Epithelial cell of proximal tubule (primary cell): ENCODE measurements around the gene SERPINA4. TPM values are rescaled to one million over a fixed set of nuclear protein-coding genes. Genes with fewer than 3 reads are reported as not detected.

ENCODE experiments used
- DNase-seq: peaks from one replicate; pipeline ENCODE4 v3.0.0-alpha.2; 2011; ENCODE audit warnings: low read depth
- H3K4me3 ChIP-seq: 2 replicates; pipeline ENCODE4 v1.5.1; 2011; ENCODE audit warnings: low read depth, mild to moderate bottlenecking, low read length
- total RNA-seq: library from RNA; depleted of rRNA; stranded (reverse); fragments of >200 nt; gene quantifications from 2 replicates; pipeline ENCODE4 v1.2.3, GENCODE V29; 2015
- TF ChIP-seq, protein P1 (sequence below): conservative IDR thresholded peaks from 2 replicates; pipeline ENCODE4 v1.5.1; 2012; ENCODE audit warnings: low read depth, mild to moderate bottlenecking, low read length

Gene SERPINA4
- total RNA-seq, 1 donor from 2014 or later, result not detected

DNA sequence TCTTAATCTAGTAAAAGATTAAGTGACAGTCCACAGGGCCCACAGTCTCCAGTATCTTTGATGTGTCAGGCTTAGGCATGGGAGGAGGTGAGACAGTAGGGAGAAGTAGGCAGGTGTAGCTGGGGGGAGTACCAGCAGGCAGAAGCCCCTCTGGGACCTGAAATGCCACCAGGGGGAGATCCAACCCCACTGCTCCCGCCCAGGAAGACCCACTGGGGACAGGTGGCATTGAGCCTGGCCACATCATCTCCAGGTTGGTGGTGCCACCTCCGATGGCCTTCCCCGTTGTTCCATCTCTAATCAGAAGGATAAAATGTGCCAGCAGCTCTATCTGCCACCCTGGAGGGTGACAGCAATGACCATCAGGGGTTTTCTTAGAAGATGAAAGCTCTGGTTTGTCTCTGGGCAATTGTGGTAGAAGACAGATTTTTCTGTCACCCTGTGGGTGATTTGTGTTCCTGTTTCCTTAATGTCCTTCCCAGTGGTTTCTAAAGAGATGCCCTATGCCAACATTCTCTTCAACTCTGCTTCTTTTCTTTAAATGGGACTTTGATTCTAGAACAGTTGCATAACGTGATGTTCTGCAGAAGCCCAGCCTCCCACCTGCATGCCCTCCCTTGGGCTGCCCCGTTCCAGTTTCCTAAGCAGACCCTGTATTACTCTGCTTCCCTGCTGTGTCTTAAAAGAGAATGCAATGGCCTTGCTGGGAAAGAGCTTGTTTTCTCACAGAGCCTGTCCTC lies 39.7 kb upstream of the SERPINA4 start:
- DNase-seq, result no peak
- no peak overlapping the region for H3K4me3 ChIP-seq
- TF ChIP-seq, protein P1, sequence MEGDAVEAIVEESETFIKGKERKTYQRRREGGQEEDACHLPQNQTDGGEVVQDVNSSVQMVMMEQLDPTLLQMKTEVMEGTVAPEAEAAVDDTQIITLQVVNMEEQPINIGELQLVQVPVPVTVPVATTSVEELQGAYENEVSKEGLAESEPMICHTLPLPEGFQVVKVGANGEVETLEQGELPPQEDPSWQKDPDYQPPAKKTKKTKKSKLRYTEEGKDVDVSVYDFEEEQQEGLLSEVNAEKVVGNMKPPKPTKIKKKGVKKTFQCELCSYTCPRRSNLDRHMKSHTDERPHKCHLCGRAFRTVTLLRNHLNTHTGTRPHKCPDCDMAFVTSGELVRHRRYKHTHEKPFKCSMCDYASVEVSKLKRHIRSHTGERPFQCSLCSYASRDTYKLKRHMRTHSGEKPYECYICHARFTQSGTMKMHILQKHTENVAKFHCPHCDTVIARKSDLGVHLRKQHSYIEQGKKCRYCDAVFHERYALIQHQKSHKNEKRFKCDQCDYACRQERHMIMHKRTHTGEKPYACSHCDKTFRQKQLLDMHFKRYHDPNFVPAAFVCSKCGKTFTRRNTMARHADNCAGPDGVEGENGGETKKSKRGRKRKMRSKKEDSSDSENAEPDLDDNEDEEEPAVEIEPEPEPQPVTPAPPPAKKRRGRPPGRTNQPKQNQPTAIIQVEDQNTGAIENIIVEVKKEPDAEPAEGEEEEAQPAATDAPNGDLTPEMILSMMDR, result no peak

DNA sequence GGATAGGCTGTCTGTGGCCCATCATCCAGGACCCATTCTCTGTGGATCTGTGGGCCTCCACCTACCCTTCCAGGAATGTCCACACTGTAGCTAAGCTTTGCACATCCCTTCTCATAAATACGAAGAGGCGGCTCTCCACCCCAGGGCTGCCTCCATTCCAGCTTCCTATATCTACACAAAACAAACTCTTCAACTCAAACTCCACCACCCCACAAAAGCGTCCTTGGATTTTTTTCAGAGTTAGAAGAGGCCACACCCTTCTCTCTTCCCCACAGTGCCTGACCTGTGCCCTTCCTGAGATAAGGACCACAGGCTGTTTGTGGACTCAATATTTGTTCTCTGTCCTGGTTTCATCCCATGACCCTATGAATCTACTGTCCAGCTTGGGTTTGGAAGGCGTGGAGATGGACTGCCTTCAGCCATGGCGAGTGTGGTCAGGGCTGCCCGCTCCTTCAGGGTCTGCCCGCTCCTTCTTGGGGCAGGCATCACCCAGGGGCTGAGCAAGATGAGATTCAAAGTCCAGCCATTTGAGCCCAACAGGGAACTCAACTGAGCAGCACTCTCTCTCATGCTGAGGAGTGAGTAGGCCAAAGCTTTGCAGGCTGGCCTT lies 39.0 kb upstream of the SERPINA4 start:
- no peak for DNase-seq
- TF ChIP-seq, protein P1, result no peak
- no peak overlapping the region for H3K4me3 ChIP-seq

DNA sequence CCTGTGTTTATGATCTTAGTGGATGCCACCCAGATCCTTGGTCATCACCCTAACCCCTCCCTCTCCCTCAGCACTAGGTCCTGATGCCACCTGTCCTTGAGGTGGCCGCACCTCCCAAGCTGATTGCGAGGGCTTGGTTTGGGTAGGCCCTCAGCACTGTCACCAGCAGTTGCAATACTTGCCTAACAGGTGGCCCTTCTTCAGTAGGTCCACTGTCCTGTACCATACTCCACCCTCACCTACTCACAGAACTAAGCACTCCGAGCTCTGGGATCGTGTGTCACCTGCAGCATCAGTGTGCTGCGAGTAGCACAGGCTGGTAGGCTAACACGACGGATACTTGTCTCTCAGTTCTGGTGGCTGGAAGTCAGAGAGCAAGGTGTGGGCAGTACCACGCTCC lies 38.0 kb upstream of the SERPINA4 start:
- DNase-seq, result no peak
- TF ChIP-seq, protein P1, result no peak

DNA sequence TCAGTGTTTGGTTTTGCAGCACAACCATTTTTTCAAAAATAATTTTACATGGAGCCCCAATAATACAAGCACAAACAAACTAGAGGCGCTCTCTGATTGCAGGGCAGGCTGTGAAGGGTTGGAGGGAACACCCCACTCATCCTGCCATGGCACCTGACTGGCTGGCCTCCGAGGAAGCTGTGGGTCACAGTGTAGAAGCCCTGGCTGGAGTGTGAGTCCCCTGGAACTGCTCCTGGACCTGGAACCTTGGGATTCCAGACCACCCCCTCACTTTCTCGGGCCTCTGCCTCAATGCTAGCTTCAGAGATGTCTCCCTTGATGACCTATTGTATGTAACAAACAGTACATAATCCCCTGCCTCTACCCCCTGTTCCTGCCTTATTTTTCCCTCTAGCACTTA lies 37.1 kb upstream of the SERPINA4 start:
- no peak overlapping the region for H3K4me3 ChIP-seq
- TF ChIP-seq, protein P1, result no peak
- no peak for DNase-seq

More for the DNA sequence above, 38.0 kb upstream of the SERPINA4 start:
- H3K4me3 ChIP-seq, result no peak overlapping the region

DNA sequence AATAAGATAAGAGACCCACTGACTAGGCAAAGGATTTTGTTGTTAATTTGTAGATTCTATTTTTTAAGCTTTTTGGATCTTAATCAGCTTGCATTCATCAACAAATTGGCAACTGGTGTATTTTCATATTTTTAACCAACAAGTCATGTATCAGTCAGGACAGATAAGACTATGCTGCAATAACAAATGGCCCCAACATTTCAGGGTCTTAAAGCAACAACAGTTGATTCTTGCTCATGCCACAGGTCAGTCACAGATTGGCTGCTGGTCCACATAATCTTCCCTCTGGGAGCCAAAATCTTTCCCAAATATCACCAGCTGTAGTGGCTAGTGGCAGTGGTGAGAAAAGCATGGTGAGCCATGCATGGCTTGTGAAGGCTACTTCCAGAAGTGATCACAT lies 30.1 kb upstream of the SERPINA4 start:
- TF ChIP-seq, protein P1, result no peak
- DNase-seq, result no peak
- H3K4me3 ChIP-seq, result no peak overlapping the region

DNA sequence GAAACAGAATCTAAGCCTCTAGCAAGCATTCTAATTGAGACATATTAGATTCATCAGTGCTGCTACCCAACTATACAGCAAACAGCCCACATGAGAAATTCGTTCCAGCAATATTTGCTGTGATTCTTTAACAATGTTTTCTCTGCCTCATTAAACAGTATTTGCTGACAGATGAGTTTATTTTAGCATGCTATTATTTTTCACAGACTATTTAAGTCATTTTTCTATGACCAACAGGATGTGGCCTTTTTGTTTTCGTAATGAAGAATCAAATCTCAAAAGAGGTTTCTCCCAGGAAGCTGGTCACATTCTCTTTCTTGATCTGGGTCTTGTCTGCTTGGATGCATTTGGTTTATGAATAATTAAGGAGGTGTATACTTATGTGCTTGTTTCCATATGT lies 28.8 kb upstream of the SERPINA4 start:
- no peak for DNase-seq
- TF ChIP-seq, protein P1, result no peak
- H3K4me3 ChIP-seq, result no peak overlapping the region

DNA sequence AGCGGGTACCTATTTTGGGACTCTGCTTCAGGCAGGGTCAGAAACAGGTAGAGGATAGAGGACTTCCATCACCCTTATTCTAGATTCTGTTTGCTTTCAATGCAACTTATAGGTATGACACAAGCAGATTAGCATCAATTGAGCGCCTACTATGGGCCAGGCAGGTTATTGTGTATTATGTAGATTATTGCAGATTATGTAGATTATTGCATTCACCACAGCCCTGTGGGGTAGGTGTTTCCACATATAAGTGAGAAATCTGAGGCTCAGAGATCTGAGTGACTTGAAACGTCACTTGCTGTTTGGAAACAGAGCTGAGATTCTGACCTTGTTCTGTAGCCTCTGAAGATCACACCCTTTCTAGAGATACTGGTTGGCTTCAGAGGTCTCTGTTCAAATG lies 25.7 kb upstream of the SERPINA4 start:
- TF ChIP-seq, protein P1, result no peak
- DNase-seq, result no peak
- H3K4me3 ChIP-seq, result no peak overlapping the region
